WTC11 (cell line): ENCODE results near the gene CELSR3. TPM values are rescaled to one million over a fixed set of nuclear protein-coding genes. Genes with fewer than 3 reads are reported as not detected.

Experiments
- ATAC-seq: fragments of 200-7000 bp; cut with Tn5 transposase; 2 replicates; pipeline ENCODE4 v1.10.0; 2021; ENCODE audit warnings: mild to moderate bottlenecking, moderate library complexity
- CTCF ChIA-PET: fragments of 300-600 bp; sonication (Branson Sonifier 250); formaldehyde crosslinking; loops from one replicate; lab custom pipeline; 2021; ENCODE audit warnings: antibody characterized with exemption; lab: Charles Lee
- POLR2A ChIA-PET: fragments of 350-600 bp; sonication (Branson Sonifier 250); formaldehyde crosslinking; loops from one replicate; lab custom pipeline; 2021; ENCODE audit warnings: antibody characterized with exemption; lab: Charles Lee
- DNase-seq: peaks from one replicate; pipeline ENCODE4 v3.0.0; 2021; ENCODE audit warnings: low spot score
- H3K27ac Mint-ChIP-seq: 2 replicates; pipeline ENCODE4 v1.8.0; 2021; ENCODE audit warnings: mixed read lengths
- H3K27me3 Mint-ChIP-seq: 2 replicates; pipeline ENCODE4 v1.8.0; 2021; ENCODE audit warnings: low read depth, mild to moderate bottlenecking, moderate library complexity, mixed read lengths
- H3K36me3 Mint-ChIP-seq: 2 replicates; pipeline ENCODE4 v1.8.0; 2021; ENCODE audit warnings: mixed read lengths
- H3K4me1 Mint-ChIP-seq: 2 replicates; pipeline ENCODE4 v1.8.0; 2022; ENCODE audit warnings: mixed read lengths
- H3K4me3 Mint-ChIP-seq: 2 replicates; pipeline ENCODE4 v1.8.0; 2021; ENCODE audit warnings: mild to moderate bottlenecking, moderate library complexity, mixed read lengths
- H3K9me3 Mint-ChIP-seq: 2 replicates; pipeline ENCODE4 v1.8.0; 2021; ENCODE audit warnings: mixed read lengths
- ATF2 ChIP-seq: sonication (generic); formaldehyde crosslinking; IDR thresholded peaks from 2 replicates; pipeline ENCODE4 v1.8.1; 2022; ENCODE audit warnings: low read depth, missing genetic modification reagents, borderline replicate concordance
- ATF3 ChIP-seq: sonication (generic); formaldehyde crosslinking; conservative IDR thresholded peaks from 2 replicates; pipeline ENCODE4 v1.8.1; 2022; ENCODE audit warnings: mild to moderate bottlenecking, missing genetic modification reagents
- CDX4 ChIP-seq: fragments of 250-450 bp; sonication (Bioruptor Pico); IDR thresholded peaks from 2 replicates; pipeline ENCODE4 v1.9.0; 2021; ENCODE audit warnings: moderate library complexity, mild to moderate bottlenecking, inconsistent platforms, borderline replicate concordance
- ELF4 ChIP-seq: sonication (generic); formaldehyde crosslinking; IDR thresholded peaks from 2 replicates; pipeline ENCODE4 v1.8.1; 2022; ENCODE audit warnings: low read depth, mild to moderate bottlenecking, moderate library complexity, missing genetic modification reagents
- EMX1 ChIP-seq: fragments of 250-450 bp; sonication (Bioruptor Pico); IDR thresholded peaks from 2 replicates; pipeline ENCODE4 v1.8.0; 2021; ENCODE audit warnings: mild to moderate bottlenecking
- HMGXB4 ChIP-seq: sonication (generic); formaldehyde crosslinking; IDR thresholded peaks from 2 replicates; pipeline ENCODE4 v1.8.1; 2023; ENCODE audit warnings: mild to moderate bottlenecking, moderate library complexity, missing genetic modification reagents
- MLX ChIP-seq: sonication (generic); formaldehyde crosslinking; IDR thresholded peaks from 2 replicates; pipeline ENCODE4 v1.8.1; 2023; ENCODE audit warnings: mild to moderate bottlenecking, missing genetic modification reagents, moderate library complexity
- MXD4 ChIP-seq: fragments of 250-450 bp; sonication (Bioruptor Pico); IDR thresholded peaks from 2 replicates; pipeline ENCODE4 v1.8.0; 2021; ENCODE audit warnings: mild to moderate bottlenecking, moderate library complexity, borderline replicate concordance
- PRDM15 ChIP-seq: sonication (generic); formaldehyde crosslinking; IDR thresholded peaks from 2 replicates; pipeline ENCODE4 v1.8.0; 2022; ENCODE audit warnings: missing genetic modification reagents
- SMAD3 ChIP-seq: sonication (generic); formaldehyde crosslinking; IDR thresholded peaks from 2 replicates; pipeline ENCODE4 v1.8.0; 2022; ENCODE audit warnings: missing genetic modification reagents, mild to moderate bottlenecking, borderline replicate concordance
- TEAD4 ChIP-seq: sonication (generic); formaldehyde crosslinking; IDR thresholded peaks from 2 replicates; pipeline ENCODE4 v1.8.0; 2022; ENCODE audit warnings: mild to moderate bottlenecking, missing genetic modification reagents
- USF2 ChIP-seq: sonication (generic); formaldehyde crosslinking; IDR thresholded peaks from 2 replicates; pipeline ENCODE4 v1.8.1; 2023; ENCODE audit warnings: mild to moderate bottlenecking, missing genetic modification reagents, moderate library complexity
- ZMAT4 ChIP-seq: fragments of 250-450 bp; sonication (Bioruptor Pico); IDR thresholded peaks from 2 replicates; pipeline ENCODE4 v1.9.0; 2021; ENCODE audit warnings: mild to moderate bottlenecking
- ZNF138 ChIP-seq: sonication (generic); formaldehyde crosslinking; conservative IDR thresholded peaks from 2 replicates; pipeline ENCODE4 v1.8.1; 2022; ENCODE audit warnings: mild to moderate bottlenecking, moderate library complexity, missing genetic modification reagents
- ZNF425 ChIP-seq: fragments of 250-450 bp; sonication (Bioruptor Pico); conservative IDR thresholded peaks from 2 replicates; pipeline ENCODE4 v1.9.0; 2021; ENCODE audit warnings: mild to moderate bottlenecking
- ZSCAN18 ChIP-seq: fragments of 250-450 bp; sonication (Bioruptor Pico); IDR thresholded peaks from 2 replicates; pipeline ENCODE4 v2.1.2; 2022; ENCODE audit warnings: mild to moderate bottlenecking, moderate library complexity
- total RNA-seq: library from RNA; stranded (reverse); gene quantifications from 3 replicates; pipeline ENCODE4 v1.2.3, GENCODE V29; 2021

Gene CELSR3
- total RNA-seq, 1 experiment from 2014 or later = 27.9 TPM

GRCh38 chr3:48662145-48662752 lies 437 bp downstream of the CELSR3 start (continued):
- TF ChIP-seq ATF2 (CRISPR knock-in tag) = no peak
- TF ChIP-seq HMGXB4 = no peak
- no peak for TF ChIP-seq USF2

GRCh38 chr3:48661501-48662144 lies 1.1 kb downstream of the CELSR3 start:
- DNase-seq = peak; percentile 84
- POLR2A ChIA-PET = interaction anchor here (0.9 to 4.4 kb wide), 7 partner anchors 26 to 381 kb away, joined by 3 to 41 read pairs (median 5); partner anchors contain the start of genes CCDC51, IP6K2, SLC26A6 and TMA7
- CTCF ChIA-PET = interaction anchor here (0.9 to 5.2 kb wide), 11 partner anchors 25 to 346 kb away, joined by 3 to 51 read pairs (median 5); partner anchors contain the start of genes NCKIPSD, SLC26A6, UQCRC1 and WDR6
- peaks cover 20% of the 10 kb centered on the region for H3K4me1 Mint-ChIP-seq
- peak overlapping the region; percentile 74 for H3K4me3 Mint-ChIP-seq
- H3K27me3 Mint-ChIP-seq = no peaks in the 10 kb centered on the region
- no peak overlapping the region for H3K27ac Mint-ChIP-seq
- H3K36me3 Mint-ChIP-seq = peaks cover 26% of the 10 kb centered on the region
- peaks cover 6% of the 10 kb centered on the region; the same call in 1 of the 2 replicates for H3K9me3 Mint-ChIP-seq
- ATAC-seq = peak; percentile 1
- TF ChIP-seq PRDM15 (CRISPR knock-in tag) (peak; percentile 88), SMAD3 (CRISPR knock-in tag) (peak; percentile 100), ZNF425 (CRISPR knock-in tag) (no peak), ATF2 (CRISPR knock-in tag) (peak; percentile 94), ATF3 (CRISPR knock-in tag) (peak; percentile 94), ZMAT4 (CRISPR knock-in tag) (no peak), ZNF138 (CRISPR knock-in tag) (peak; percentile 97), CDX4 (CRISPR knock-in tag) (no peak), ZSCAN18 (CRISPR knock-in tag) (peak; percentile 95), EMX1 (CRISPR knock-in tag) (no peak), MXD4 (peak; percentile 91; the same call in 1 of the 2 replicates), ELF4 (CRISPR knock-in tag) (peak; percentile 100), MLX (CRISPR knock-in tag) (peak; percentile 99), TEAD4 (peak; percentile 100)
